ENCODE results near the gene CLSTN3.
"Not testable (repeated sequence)": the region's sequence is repeated elsewhere in the genome, so short reads cannot be mapped to it uniquely, and the experiment has no call there.

CLSTN3 gene

GRCh38 chr12:7161327-7161726 lies 31.2 kb downstream of the CLSTN3 start:
- no peak overlapping the region for H3K9ac ChIP-seq (ENCODE audit: low read length)
- H3K27ac ChIP-seq (ENCODE audit: low read depth, low read length) = no peak overlapping the region
- no peaks in the 10 kb centered on the region for H3K27me3 ChIP-seq (ENCODE audit: control insufficient read depth, insufficient read depth, low read length)
- H3K4me1 ChIP-seq (ENCODE audit: control insufficient read depth, insufficient read depth, low read length) = no peaks in the 10 kb centered on the region
- no peak overlapping the region for H3K4me3 ChIP-seq (ENCODE audit: low read length)
- H3K36me3 ChIP-seq (ENCODE audit: control insufficient read depth, insufficient read depth, low read length) = no peaks in the 10 kb centered on the region

- no peaks in the 10 kb centered on the region for H3K36me3 ChIP-seq (ENCODE audit: control insufficient read depth, insufficient read depth, low read length)
- no peak overlapping the region for H3K9ac ChIP-seq (ENCODE audit: low read length)
- H3K27me3 ChIP-seq (ENCODE audit: control insufficient read depth, insufficient read depth, low read length) = no peaks in the 10 kb centered on the region
- H3K27ac ChIP-seq (ENCODE audit: low read depth, low read length) = no peak overlapping the region
- H3K4me1 ChIP-seq (ENCODE audit: control insufficient read depth, insufficient read depth, low read length) = no peaks in the 10 kb centered on the region
- no peak overlapping the region for H3K4me3 ChIP-seq (ENCODE audit: low read length)
Observed at GRCh38 chr12:7161811-7162210, 31.6 kb downstream of the CLSTN3 start.

GRCh38 chr12:7162691-7163114 lies 32.5 kb downstream of the CLSTN3 start:
- Histone ChIP-seq H3K27me3 (ENCODE audit: control insufficient read depth, insufficient read depth, low read length) (no peaks in the 10 kb centered on the region), H3K4me3 (ENCODE audit: low read length) (no peak overlapping the region), H3K36me3 (ENCODE audit: control insufficient read depth, insufficient read depth, low read length) (no peaks in the 10 kb centered on the region), H3K9ac (ENCODE audit: low read length) (no peak overlapping the region), H3K4me1 (ENCODE audit: control insufficient read depth, insufficient read depth, low read length) (no peaks in the 10 kb centered on the region), H3K27ac (ENCODE audit: low read depth, low read length) (no peak overlapping the region)

- Histone ChIP-seq H3K9ac (ENCODE audit: low read length) (no peak overlapping the region), H3K27ac (ENCODE audit: low read depth, low read length) (no peak overlapping the region), H3K36me3 (ENCODE audit: control insufficient read depth, insufficient read depth, low read length) (no peaks in the 10 kb centered on the region), H3K4me3 (ENCODE audit: low read length) (no peak overlapping the region), H3K27me3 (ENCODE audit: control insufficient read depth, insufficient read depth, low read length) (no peaks in the 10 kb centered on the region), H3K4me1 (ENCODE audit: control insufficient read depth, insufficient read depth, low read length) (no peaks in the 10 kb centered on the region)
Observed at GRCh38 chr12:7169951-7170350, 39.8 kb downstream of the CLSTN3 start.

- H3K27me3 ChIP-seq (ENCODE audit: control insufficient read depth, insufficient read depth, low read length) = no peaks in the 10 kb centered on the region
- no peaks in the 10 kb centered on the region for H3K36me3 ChIP-seq (ENCODE audit: control insufficient read depth, insufficient read depth, low read length)
- H3K9ac ChIP-seq (ENCODE audit: low read length) = no peak overlapping the region
- no peak overlapping the region for H3K27ac ChIP-seq (ENCODE audit: low read depth, low read length)
- no peaks in the 10 kb centered on the region for H3K4me1 ChIP-seq (ENCODE audit: control insufficient read depth, insufficient read depth, low read length)
- no peak overlapping the region for H3K4me3 ChIP-seq (ENCODE audit: low read length)
Observed at GRCh38 chr12:7171854-7172253, 41.7 kb downstream of the CLSTN3 start.

- no peaks in the 10 kb centered on the region for H3K36me3 ChIP-seq (ENCODE audit: control insufficient read depth, insufficient read depth, low read length)
- no peak overlapping the region for H3K27ac ChIP-seq (ENCODE audit: low read depth, low read length)
- no peak overlapping the region for H3K9ac ChIP-seq (ENCODE audit: low read length)
- H3K4me3 ChIP-seq (ENCODE audit: low read length) = no peak overlapping the region
- peaks cover 3% of the 10 kb centered on the region for H3K27me3 ChIP-seq (ENCODE audit: control insufficient read depth, insufficient read depth, low read length)
- no peaks in the 10 kb centered on the region for H3K4me1 ChIP-seq (ENCODE audit: control insufficient read depth, insufficient read depth, low read length)
Observed at GRCh38 chr12:7175493-7175892, 45.3 kb downstream of the CLSTN3 start.

- no peaks in the 10 kb centered on the region for H3K36me3 ChIP-seq (ENCODE audit: control insufficient read depth, insufficient read depth, low read length)
- no peaks in the 10 kb centered on the region for H3K4me1 ChIP-seq (ENCODE audit: control insufficient read depth, insufficient read depth, low read length)
- peaks cover 7% of the 10 kb centered on the region for H3K27me3 ChIP-seq (ENCODE audit: control insufficient read depth, insufficient read depth, low read length)
- H3K4me3 ChIP-seq (ENCODE audit: low read length) = no peak overlapping the region
- no peak overlapping the region for H3K27ac ChIP-seq (ENCODE audit: low read depth, low read length)
- H3K9ac ChIP-seq (ENCODE audit: low read length) = no peak overlapping the region
Observed at GRCh38 chr12:7176595-7176994, 46.4 kb downstream of the CLSTN3 start.

- H3K4me3 ChIP-seq (ENCODE audit: low read length) = no peak overlapping the region
- H3K36me3 ChIP-seq (ENCODE audit: control insufficient read depth, insufficient read depth, low read length) = no peaks in the 10 kb centered on the region
- peaks cover 7% of the 10 kb centered on the region for H3K27me3 ChIP-seq (ENCODE audit: control insufficient read depth, insufficient read depth, low read length)
- H3K27ac ChIP-seq (ENCODE audit: low read depth, low read length) = no peak overlapping the region
- no peaks in the 10 kb centered on the region for H3K4me1 ChIP-seq (ENCODE audit: control insufficient read depth, insufficient read depth, low read length)
- no peak overlapping the region for H3K9ac ChIP-seq (ENCODE audit: low read length)
Observed at GRCh38 chr12:7178481-7178880, 48.3 kb downstream of the CLSTN3 start.

GRCh38 chr12:7180685-7181084 lies 50.5 kb downstream of the CLSTN3 start:
- Histone ChIP-seq H3K27ac (ENCODE audit: low read depth, low read length) (no peak overlapping the region), H3K9ac (ENCODE audit: low read length) (no peak overlapping the region), H3K4me3 (ENCODE audit: low read length) (no peak overlapping the region), H3K27me3 (ENCODE audit: control insufficient read depth, insufficient read depth, low read length) (peaks cover 7% of the 10 kb centered on the region), H3K4me1 (ENCODE audit: control insufficient read depth, insufficient read depth, low read length) (no peaks in the 10 kb centered on the region), H3K36me3 (ENCODE audit: control insufficient read depth, insufficient read depth, low read length) (no peaks in the 10 kb centered on the region)

GRCh38 chr12:7186058-7186457 lies 55.9 kb downstream of the CLSTN3 start:
- not testable (repeated sequence) for H3K27me3 ChIP-seq (ENCODE audit: control insufficient read depth, insufficient read depth, low read length); H3K36me3 ChIP-seq (ENCODE audit: control insufficient read depth, insufficient read depth, low read length); H3K9ac ChIP-seq (ENCODE audit: low read length); H3K27ac ChIP-seq (ENCODE audit: low read depth, low read length); H3K4me3 ChIP-seq (ENCODE audit: low read length); H3K4me1 ChIP-seq (ENCODE audit: control insufficient read depth, insufficient read depth, low read length)

- H3K27ac ChIP-seq (ENCODE audit: low read depth, low read length) = peak overlapping the region; percentile 92
- peak overlapping the region; percentile 95 for H3K4me3 ChIP-seq (ENCODE audit: low read length)
Observed at GRCh38 chr12:7188562-7189397, 58.6 kb downstream of the CLSTN3 start.

GRCh38 chr12:7189398-7190267 lies 59.5 kb downstream of the CLSTN3 start, which contains the start of gene PEX5:
PEX5 (plus strand) TSS chr12:7189686; CDS start chr12:7190378, 692 bp downstream.
- H3K4me1 ChIP-seq (ENCODE audit: control insufficient read depth, insufficient read depth, low read length) = peaks cover 7% of the 10 kb centered on the region

More at GRCh38 chr12:7188562-7189397, 58.6 kb downstream of the CLSTN3 start:
- Histone ChIP-seq H3K36me3 (ENCODE audit: control insufficient read depth, insufficient read depth, low read length) (no peaks in the 10 kb centered on the region), H3K9ac (ENCODE audit: low read length) (peak overlapping the region; percentile 79), H3K27me3 (ENCODE audit: control insufficient read depth, insufficient read depth, low read length) (no peaks in the 10 kb centered on the region), H3K4me1 (ENCODE audit: control insufficient read depth, insufficient read depth, low read length) (peaks cover 7% of the 10 kb centered on the region)

More at GRCh38 chr12:7189398-7190267, 59.5 kb downstream of the CLSTN3 start, which contains the start of gene PEX5:
- H3K9ac ChIP-seq (ENCODE audit: low read length) = peak within 1 kb of the TSS; percentile 79
- peak within 1 kb of the TSS; percentile 95 for H3K4me3 ChIP-seq (ENCODE audit: low read length)
- no peaks in the 10 kb centered on the region for H3K36me3 ChIP-seq (ENCODE audit: control insufficient read depth, insufficient read depth, low read length)
- H3K27me3 ChIP-seq (ENCODE audit: control insufficient read depth, insufficient read depth, low read length) = no peaks in the 10 kb centered on the region
- H3K27ac ChIP-seq (ENCODE audit: low read depth, low read length) = peak within 1 kb of the TSS; percentile 92
